WTC11 (cell line): ENCODE measurements around the gene CWC15. TPM values are rescaled to one million over a fixed set of nuclear protein-coding genes. Genes with fewer than 3 reads are reported as not detected.

Experiments
- ATAC-seq: fragments of 200-7000 bp; cut with Tn5 transposase; 2 replicates; pipeline ENCODE4 v1.10.0; 2021; ENCODE audit warnings: mild to moderate bottlenecking, moderate library complexity
- CTCF ChIA-PET: fragments of 300-600 bp; sonication (Branson Sonifier 250); formaldehyde crosslinking; loops from one replicate; lab custom pipeline; 2021; ENCODE audit warnings: antibody characterized with exemption; lab: Charles Lee
- POLR2A ChIA-PET: fragments of 350-600 bp; sonication (Branson Sonifier 250); formaldehyde crosslinking; loops from one replicate; lab custom pipeline; 2021; ENCODE audit warnings: antibody characterized with exemption; lab: Charles Lee
- DNase-seq: peaks from one replicate; pipeline ENCODE4 v3.0.0; 2021; ENCODE audit warnings: low spot score
- H3K27ac Mint-ChIP-seq: 2 replicates; pipeline ENCODE4 v1.8.0; 2021; ENCODE audit warnings: mixed read lengths
- H3K27me3 Mint-ChIP-seq: 2 replicates; pipeline ENCODE4 v1.8.0; 2021; ENCODE audit warnings: low read depth, mild to moderate bottlenecking, moderate library complexity, mixed read lengths
- H3K36me3 Mint-ChIP-seq: 2 replicates; pipeline ENCODE4 v1.8.0; 2021; ENCODE audit warnings: mixed read lengths
- H3K4me1 Mint-ChIP-seq: 2 replicates; pipeline ENCODE4 v1.8.0; 2022; ENCODE audit warnings: mixed read lengths
- H3K4me3 Mint-ChIP-seq: 2 replicates; pipeline ENCODE4 v1.8.0; 2021; ENCODE audit warnings: mild to moderate bottlenecking, moderate library complexity, mixed read lengths
- H3K9me3 Mint-ChIP-seq: 2 replicates; pipeline ENCODE4 v1.8.0; 2021; ENCODE audit warnings: mixed read lengths
- ATF6 ChIP-seq: sonication (generic); formaldehyde crosslinking; IDR thresholded peaks from 2 replicates; pipeline ENCODE4 v1.8.1; 2023; ENCODE audit warnings: mild to moderate bottlenecking, missing genetic modification reagents
- CREM ChIP-seq: sonication (generic); formaldehyde crosslinking; IDR thresholded peaks from 2 replicates; pipeline ENCODE4 v1.8.1; 2022; ENCODE audit warnings: mild to moderate bottlenecking, missing genetic modification reagents, moderate library complexity
- E2F4 ChIP-seq: sonication (generic); formaldehyde crosslinking; IDR thresholded peaks from 2 replicates; pipeline ENCODE4 v1.8.1; 2022; ENCODE audit warnings: low read depth, mild to moderate bottlenecking, moderate library complexity, missing genetic modification reagents, borderline replicate concordance
- ELF4 ChIP-seq: sonication (generic); formaldehyde crosslinking; IDR thresholded peaks from 2 replicates; pipeline ENCODE4 v1.8.1; 2022; ENCODE audit warnings: low read depth, mild to moderate bottlenecking, moderate library complexity, missing genetic modification reagents
- FOXP4 ChIP-seq: sonication (generic); formaldehyde crosslinking; IDR thresholded peaks from 2 replicates; pipeline ENCODE4 v1.8.0; 2022; ENCODE audit warnings: mild to moderate bottlenecking, missing genetic modification reagents
- GTF2I ChIP-seq: fragments of 250-450 bp; sonication (Bioruptor Pico); conservative IDR thresholded peaks from 2 replicates; pipeline ENCODE4 v1.4.0; 2021; ENCODE audit warnings: mild to moderate bottlenecking
- NR3C1 ChIP-seq: sonication (generic); formaldehyde crosslinking; conservative IDR thresholded peaks from 2 replicates; pipeline ENCODE4 v1.8.1; 2023; ENCODE audit warnings: low read depth, mild to moderate bottlenecking, missing genetic modification reagents
- STAT6 ChIP-seq: sonication (generic); formaldehyde crosslinking; conservative IDR thresholded peaks from 2 replicates; pipeline ENCODE4 v1.8.1; 2023; ENCODE audit warnings: mild to moderate bottlenecking, low read depth, missing genetic modification reagents, moderate library complexity
- TCF7 ChIP-seq: sonication (generic); formaldehyde crosslinking; IDR thresholded peaks from 2 replicates; pipeline ENCODE4 v1.8.0; 2022; ENCODE audit warnings: mild to moderate bottlenecking, low read depth, missing genetic modification reagents, moderate library complexity
- TEAD4 ChIP-seq: sonication (generic); formaldehyde crosslinking; IDR thresholded peaks from 2 replicates; pipeline ENCODE4 v1.8.0; 2022; ENCODE audit warnings: mild to moderate bottlenecking, missing genetic modification reagents
- USF2 ChIP-seq: sonication (generic); formaldehyde crosslinking; IDR thresholded peaks from 2 replicates; pipeline ENCODE4 v1.8.1; 2023; ENCODE audit warnings: mild to moderate bottlenecking, missing genetic modification reagents, moderate library complexity
- ZMAT4 ChIP-seq: fragments of 250-450 bp; sonication (Bioruptor Pico); IDR thresholded peaks from 2 replicates; pipeline ENCODE4 v1.9.0; 2021; ENCODE audit warnings: mild to moderate bottlenecking
- ZNF281 ChIP-seq: sonication (generic); formaldehyde crosslinking; IDR thresholded peaks from 2 replicates; pipeline ENCODE4 v1.8.0; 2023; ENCODE audit warnings: mild to moderate bottlenecking, missing genetic modification reagents
- ZNF532 ChIP-seq: fragments of 250-450 bp; sonication (Bioruptor Pico); IDR thresholded peaks from 2 replicates; pipeline ENCODE4 v1.9.0; 2021; ENCODE audit warnings: mild to moderate bottlenecking, borderline replicate concordance
- total RNA-seq: library from RNA; stranded (reverse); gene quantifications from 3 replicates; pipeline ENCODE4 v1.2.3, GENCODE V29; 2021

The CWC15 gene
- total RNA-seq, 1 experiment from 2014 or later: 49.4 TPM

- Mint-ChIP-seq H3K9me3 (peaks cover 6% of the 10 kb centered on the region), H3K36me3 (peaks cover 2% of the 10 kb centered on the region; the same call in 1 of the 2 replicates)
- DNase-seq: no peak
Observed at GRCh38 chr11:94939346-94939745, 34.0 kb downstream of the CWC15 start.

GRCh38 chr11:94938095-94939055 is 35.0 kb downstream of the CWC15 start:
- TF ChIP-seq NR3C1 (CRISPR knock-in tag) (no peak), ATF6 (no peak), ZNF281 (CRISPR knock-in tag) (no peak), USF2 (CRISPR knock-in tag) (no peak), CREM (CRISPR knock-in tag) (no peak), ZNF532 (CRISPR knock-in tag) (no peak), FOXP4 (no peak), TCF7 (CRISPR knock-in tag) (no peak), ZMAT4 (CRISPR knock-in tag) (no peak), GTF2I (CRISPR knock-in tag) (no peak), STAT6 (CRISPR knock-in tag) (no peak), E2F4 (no peak)
- Mint-ChIP-seq H3K4me3 (no peak overlapping the region), H3K27ac (no peak overlapping the region), H3K27me3 (no peaks in the 10 kb centered on the region; the same call in 1 of the 2 replicates), H3K36me3 (peaks cover under 1% of the 10 kb centered on the region; the same call in 1 of the 2 replicates), H3K4me1 (peaks cover 43% of the 10 kb centered on the region), H3K9me3 (peaks cover 3% of the 10 kb centered on the region)
- ChIA-PET POLR2A (no interaction called here), CTCF (no interaction called here)
- DNase-seq (no peak), ATAC-seq (no peak)

More at GRCh38 chr11:94939346-94939745, 34.0 kb downstream of the CWC15 start:
- no peak for ATAC-seq
- TF ChIP-seq TEAD4 (no peak), ELF4 (no peak)
- Mint-ChIP-seq H3K4me3 (no peak overlapping the region), H3K27ac (no peak overlapping the region), H3K27me3 (no peaks in the 10 kb centered on the region; the same call in 1 of the 2 replicates), H3K4me1 (peaks cover 38% of the 10 kb centered on the region)
- ChIA-PET POLR2A (no interaction called here), CTCF (no interaction called here)
